Astrocyte of the spinal cord (primary cell): ENCODE measurements around the gene SEMA7A.

Experiments
- DNase-seq: peaks from one replicate; pipeline ENCODE4 v3.0.0; 2011; ENCODE audit warnings: low read depth, low spot score
- H3K4me3 ChIP-seq: 2 replicates; pipeline ENCODE4 v1.5.1; 2011; ENCODE audit warnings: low read depth, mild to moderate bottlenecking, low read length, moderate library complexity
- CTCF ChIP-seq: IDR thresholded peaks from 2 replicates; pipeline ENCODE4 v1.5.1; 2012; ENCODE audit warnings: low read depth, mild to moderate bottlenecking, low read length, inconsistent platforms
- in situ Hi-C: cut with HindIII; loops from 2 replicates; pipeline ENCODE4 v1.10.0; 2017; ENCODE audit warnings: low sequenced_read_pairs

The SEMA7A gene

GRCh38 chr15:74428970-74429780, 4.6 kb downstream of the SEMA7A start:
- H3K4me3 ChIP-seq = no peak overlapping the region
- DNase-seq = no peak
- TF ChIP-seq CTCF = no peak
- in situ Hi-C loops = no loop called here

GRCh38 chr15:74428442-74428787, 5.3 kb downstream of the SEMA7A start:
- no peak overlapping the region for H3K4me3 ChIP-seq
- no peak for DNase-seq
- TF ChIP-seq CTCF = no peak
- in situ Hi-C loops = no loop called here

- in situ Hi-C loops = no loop called here
- no peak for TF ChIP-seq CTCF
- no peak overlapping the region for H3K4me3 ChIP-seq
- DNase-seq = no peak
Observed at GRCh38 chr15:74427607-74428441, 5.9 kb downstream of the SEMA7A start.

GRCh38 chr15:74426404-74427281, 7.1 kb downstream of the SEMA7A start:
- H3K4me3 ChIP-seq = no peak overlapping the region
- in situ Hi-C loops = no loop called here
- no peak for TF ChIP-seq CTCF
- DNase-seq = no peak

- H3K4me3 ChIP-seq = no peak overlapping the region
- in situ Hi-C loops = no loop called here
- no peak for TF ChIP-seq CTCF
- DNase-seq = no peak
Observed at GRCh38 chr15:74425630-74426029, 8.1 kb downstream of the SEMA7A start.

GRCh38 chr15:74424901-74425528, 8.7 kb downstream of the SEMA7A start:
- in situ Hi-C loops = no loop called here
- no peak overlapping the region for H3K4me3 ChIP-seq
- DNase-seq = no peak
- no peak for TF ChIP-seq CTCF
